ENCODE results near the gene IMMP2L.

Gene IMMP2L

GRCh38 chr7:110914263-110914662, 648.0 kb downstream of the IMMP2L start:
- TF ChIP-seq CTCF (IDR thresholded peaks at IDR 0.05), result no peak

GRCh38 chr7:110911632-110912031, 650.7 kb downstream of the IMMP2L start:
- no peak for TF ChIP-seq CTCF (IDR thresholded peaks at IDR 0.05)

GRCh38 chr7:110909117-110909516, 653.2 kb downstream of the IMMP2L start:
- TF ChIP-seq CTCF (IDR thresholded peaks at IDR 0.05), result no peak

GRCh38 chr7:110905773-110906566, 656.3 kb downstream of the IMMP2L start:
- TF ChIP-seq CTCF (IDR thresholded peaks at IDR 0.05), result no peak

GRCh38 chr7:110898516-110898915, 663.8 kb downstream of the IMMP2L start:
- TF ChIP-seq CTCF (IDR thresholded peaks at IDR 0.05), result no peak

GRCh38 chr7:110897538-110897937, 664.8 kb downstream of the IMMP2L start:
- TF ChIP-seq CTCF (IDR thresholded peaks at IDR 0.05), result no peak

GRCh38 chr7:110894111-110894510, 668.2 kb downstream of the IMMP2L start:
- no peak for TF ChIP-seq CTCF (IDR thresholded peaks at IDR 0.05)

GRCh38 chr7:110891197-110891596, 671.1 kb downstream of the IMMP2L start:
- no peak for TF ChIP-seq CTCF (IDR thresholded peaks at IDR 0.05)
